Keratinocyte (primary cell): ENCODE results near the gene EFCAB6. TPM values are rescaled to one million over a fixed set of nuclear protein-coding genes. Genes with fewer than 3 reads are reported as not detected.

ENCODE experiments used
- DNase-seq: peaks from one replicate; pipeline ENCODE4 v3.0.0-alpha.2; 2011; ENCODE audit warnings: low read depth, missing footprints, low spot score
- FAIRE-seq: peaks from 2 replicates; lab custom pipeline; 2011; peaks lifted over from hg19 to GRCh38; lab: Jason Lieb, UNC
- H2AFZ ChIP-seq: 2 replicates; pipeline ENCODE4 v1.6.0; 2012; ENCODE audit warnings: low read length, control low read depth, inconsistent platforms; ENCODE audit not compliant: control insufficient read depth
- H3K27ac ChIP-seq: 2 replicates; pipeline ENCODE4 v1.5.1; 2011; ENCODE audit warnings: low read length; ENCODE audit not compliant: control insufficient read depth, insufficient read depth
- H3K27me3 ChIP-seq: 3 replicates; pipeline ENCODE4 v1.6.0; 2011; ENCODE audit warnings: low read length; ENCODE audit not compliant: control insufficient read depth, insufficient read depth; ENCODE audit errors: extremely low read depth
- H3K36me3 ChIP-seq, 2 experiments: 2 replicates in 1 of 2; 3 replicates in 1 of 2; pipeline ENCODE4 v1.5.1; 2011; ENCODE audit warnings: low read length in 2 of 2, mild to moderate bottlenecking in 1 of 2; ENCODE audit not compliant: control insufficient read depth in 2 of 2, insufficient read depth in 2 of 2; ENCODE audit errors: extremely low read depth in 1 of 2
- H3K4me1 ChIP-seq: 3 replicates; pipeline ENCODE4 v1.5.1; 2011; ENCODE audit warnings: low read length; ENCODE audit not compliant: control insufficient read depth, insufficient read depth; ENCODE audit errors: extremely low read depth
- H3K4me2 ChIP-seq: 3 replicates; pipeline ENCODE4 v1.6.0; 2011; ENCODE audit warnings: low read depth, low read length; ENCODE audit not compliant: control insufficient read depth, insufficient read depth; ENCODE audit errors: extremely low read depth
- H3K4me3 ChIP-seq, 3 experiments: fragments of 200-600 bp in 1 of 3; sonication (generic) in 1 of 3; 2 replicates in 2 of 3; 3 replicates in 1 of 3; pipeline ENCODE4 v1.5.1; 2011 to 2016; ENCODE audit warnings: low read length in 3 of 3, mild to moderate bottlenecking in 3 of 3, control low read depth in 2 of 3, inconsistent platforms in 1 of 3, low read depth in 1 of 3, mixed read lengths in 1 of 3, mixed run types in 1 of 3, moderate library complexity in 1 of 3; ENCODE audit not compliant: control insufficient read depth in 2 of 3, insufficient read depth in 2 of 3; ENCODE audit errors: extremely low read depth in 1 of 3
- H3K79me2 ChIP-seq: 2 replicates; pipeline ENCODE4 v1.6.0; 2012; ENCODE audit warnings: low read length; ENCODE audit not compliant: control insufficient read depth, insufficient read depth
- H3K9ac ChIP-seq: 3 replicates; pipeline ENCODE4 v1.6.0; 2011; ENCODE audit warnings: low read length; ENCODE audit not compliant: control insufficient read depth, insufficient read depth; ENCODE audit errors: extremely low read depth
- H3K9me1 ChIP-seq: 3 replicates; pipeline ENCODE4 v1.6.0; 2011; ENCODE audit warnings: low read length; ENCODE audit not compliant: control insufficient read depth, insufficient read depth; ENCODE audit errors: extremely low read depth
- H3K9me3 ChIP-seq: 2 replicates; pipeline ENCODE4 v1.5.1; 2012; ENCODE audit warnings: low read depth, low read length; ENCODE audit not compliant: control insufficient read depth
- H4K20me1 ChIP-seq: 3 replicates; pipeline ENCODE4 v1.6.0; 2011; ENCODE audit warnings: low read length; ENCODE audit not compliant: control insufficient read depth, insufficient read depth; ENCODE audit errors: extremely low read depth
- CTCF ChIP-seq, 3 experiments: IDR thresholded peaks in 1 of 3; conservative IDR thresholded peaks in 1 of 3; optimal IDR thresholded peaks in 1 of 3; 2 replicates in 2 of 3; 3 replicates in 1 of 3; pipeline versions ENCODE3 to v1.5.1; 2011; ENCODE audit warnings: low read length in 3 of 3, mild to moderate bottlenecking in 3 of 3, moderate library complexity in 2 of 3, control low read depth in 1 of 3, inconsistent platforms in 1 of 3; ENCODE audit not compliant: insufficient read depth in 2 of 3; ENCODE audit errors: extremely low read depth in 1 of 3
- EZH2 ChIP-seq: IDR thresholded peaks from one replicate; pipeline ENCODE4 v1.6.1; 2012; ENCODE audit warnings: inconsistent platforms, mild to moderate bottlenecking, low read length, moderate library complexity
- dilution Hi-C: fragments of 300-500 bp; cut with MboI; formaldehyde crosslinking; loops from one replicate; pipeline ENCODE4 v1.7.0; 2020; ENCODE audit warnings: low sequenced_read_pairs; ENCODE audit not compliant: extremely low pct_ligation_motif_present
- polyA plus RNA-seq, 5 experiments: library from polyadenylated mRNA; depleted of rRNA in 3 of 5; stranded (reverse) in 3 of 5; stranded (forward) in 1 of 5; unstranded in 1 of 5; fragments of >200 nt; gene quantifications; 1 replicate in 1 of 5; 2 replicates in 3 of 5; 3 replicates in 1 of 5; pipeline versions ENCODE4 v1.2.1 to v1.2.3, GENCODE V29; 2011 to 2012; ENCODE audit warnings: missing spikeins in 2 of 5, low read depth in 1 of 5, low replicate concordance in 1 of 5

EFCAB6 gene
- polyA plus RNA-seq, 1 donor (not counting 4 experiments of a cell fraction or from before 2014, with no cell fraction given), result 0.18 TPM

- Histone ChIP-seq H3K27me3 (no peaks in the 10 kb centered on the region), H3K36me3 (no peaks in the 10 kb centered on the region), H3K9ac (no peak overlapping the region), H3K4me1 (no peaks in the 10 kb centered on the region), H2AFZ (no peak overlapping the region), H3K4me2 (no peak overlapping the region), H3K27ac (no peak overlapping the region), H4K20me1 (no peaks in the 10 kb centered on the region), H3K79me2 (no peaks in the 10 kb centered on the region), H3K9me3 (no peaks in the 10 kb centered on the region), H3K9me1 (no peaks in the 10 kb centered on the region), H3K4me3 (no peak overlapping the region)
- FAIRE-seq, result no peak
- TF ChIP-seq EZH2, result no peak
- no peak for TF ChIP-seq CTCF (optimal IDR thresholded peaks at IDR 0.05 in 1 of 3, IDR thresholded peaks at IDR 0.05 in 1 of 3, conservative IDR thresholded peaks at IDR 0.05 in 1 of 3; ENCODE audit: extremely low read depth in 1 of 3, insufficient read depth in 2 of 3, low read length in 3 of 3)
- DNase-seq, result no peak
- dilution Hi-C loops, result no loop called here
Measured at GRCh38 chr22:43591380-43591779, 220.7 kb downstream of the EFCAB6 start.

GRCh38 chr22:43587574-43587973 is 224.5 kb downstream of the EFCAB6 start:
- Histone ChIP-seq H3K4me1 (no peaks in the 10 kb centered on the region), H3K27ac (no peak overlapping the region), H3K9me1 (no peaks in the 10 kb centered on the region), H3K27me3 (no peaks in the 10 kb centered on the region), H3K79me2 (no peaks in the 10 kb centered on the region), H3K4me2 (no peak overlapping the region), H3K4me3 (no peak overlapping the region), H3K9ac (no peak overlapping the region), H3K36me3 (no peaks in the 10 kb centered on the region), H2AFZ (no peak overlapping the region), H3K9me3 (no peaks in the 10 kb centered on the region), H4K20me1 (no peaks in the 10 kb centered on the region)
- TF ChIP-seq EZH2 (no peak), CTCF (optimal IDR thresholded peaks at IDR 0.05 in 1 of 3, IDR thresholded peaks at IDR 0.05 in 1 of 3, conservative IDR thresholded peaks at IDR 0.05 in 1 of 3; ENCODE audit: extremely low read depth in 1 of 3, insufficient read depth in 2 of 3, low read length in 3 of 3) (no peak)
- no peak for DNase-seq
- FAIRE-seq, result no peak
- dilution Hi-C loops, result no loop called here
